DMS114 treated with DMSO at 0.1 percent for 48 hours (cell line): ENCODE measurements around the gene SPOPL.
"Not testable (repeated sequence)": the region's sequence is repeated elsewhere in the genome, so short reads cannot be mapped to it uniquely, and the experiment has no call there.

Experiments used
- DNase-seq: peaks from one replicate; lab custom pipeline; 2025; ENCODE audit not compliant: unreplicated experiment; lab: John Stamatoyannopoulos, UW

SPOPL gene

DNA sequence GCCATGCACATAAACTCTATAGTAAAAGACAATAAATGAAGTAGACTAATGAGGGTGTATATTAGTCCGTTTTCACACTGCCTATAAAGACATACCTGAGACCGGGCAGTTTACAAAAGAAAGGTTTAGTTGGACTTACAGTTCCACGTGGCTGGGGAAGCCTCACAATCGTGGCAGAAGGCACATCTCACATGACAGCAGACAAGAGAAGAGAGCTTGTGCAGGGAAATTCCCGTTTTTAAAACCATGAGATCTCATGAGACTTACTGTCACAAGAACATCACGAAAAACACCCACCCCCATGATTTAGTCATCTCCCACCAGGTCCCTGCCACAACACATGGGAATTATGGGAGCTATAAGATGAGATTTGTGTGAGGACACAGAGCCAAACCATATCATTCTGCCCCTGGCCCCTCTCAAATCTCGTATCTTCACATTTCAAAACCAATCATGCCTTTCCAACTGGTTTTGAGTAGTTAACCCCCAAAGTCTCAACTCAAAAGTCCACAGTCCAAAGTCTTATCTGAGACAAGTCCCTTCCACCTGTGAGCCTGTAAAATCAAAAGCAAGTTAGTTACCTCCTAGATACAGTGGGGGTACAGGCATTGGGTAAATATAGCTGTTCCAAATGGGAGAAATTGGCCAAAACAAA lies 21.6 kb downstream of the SPOPL start:
- not testable (repeated sequence) for DNase-seq

DNA sequence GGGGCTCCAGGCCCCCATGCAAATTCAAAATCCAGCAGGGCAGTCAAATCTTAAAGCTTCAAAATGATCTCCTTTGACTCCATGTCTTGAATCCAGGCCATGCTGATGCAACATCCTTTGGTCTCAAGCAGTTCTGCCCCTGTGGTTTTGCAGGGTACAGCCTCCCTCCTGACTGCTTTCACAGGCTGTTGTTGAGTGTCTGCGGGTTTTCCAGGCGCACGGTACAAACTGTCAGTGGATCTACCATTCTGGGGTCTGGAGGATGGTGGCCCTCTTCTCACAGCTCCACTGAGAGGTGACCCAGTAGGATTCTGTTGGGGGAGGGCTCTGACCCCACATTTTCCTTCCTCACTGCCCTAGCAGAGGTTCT lies 22.1 kb downstream of the SPOPL start:
- not testable (repeated sequence) for DNase-seq

DNA sequence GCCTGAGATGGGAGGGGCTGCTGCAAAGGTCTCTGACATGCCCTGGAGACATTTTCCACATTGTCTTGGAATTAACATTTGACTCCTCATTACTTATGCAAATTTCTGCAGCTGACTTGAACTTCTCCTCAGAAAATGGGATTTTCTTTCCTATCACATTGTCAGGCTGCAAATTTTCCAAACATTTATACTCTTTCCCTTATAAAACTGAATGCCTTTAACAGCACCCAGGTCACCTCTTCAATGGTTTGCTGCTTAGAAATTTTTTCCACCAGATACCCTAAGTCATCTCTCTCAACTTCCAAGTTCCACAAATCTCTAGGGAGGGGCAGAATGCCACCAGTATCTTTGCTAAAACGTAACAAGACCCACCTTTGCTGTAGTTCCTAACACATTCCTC lies 22.8 kb downstream of the SPOPL start:
- DNase-seq = not testable (repeated sequence)

DNA sequence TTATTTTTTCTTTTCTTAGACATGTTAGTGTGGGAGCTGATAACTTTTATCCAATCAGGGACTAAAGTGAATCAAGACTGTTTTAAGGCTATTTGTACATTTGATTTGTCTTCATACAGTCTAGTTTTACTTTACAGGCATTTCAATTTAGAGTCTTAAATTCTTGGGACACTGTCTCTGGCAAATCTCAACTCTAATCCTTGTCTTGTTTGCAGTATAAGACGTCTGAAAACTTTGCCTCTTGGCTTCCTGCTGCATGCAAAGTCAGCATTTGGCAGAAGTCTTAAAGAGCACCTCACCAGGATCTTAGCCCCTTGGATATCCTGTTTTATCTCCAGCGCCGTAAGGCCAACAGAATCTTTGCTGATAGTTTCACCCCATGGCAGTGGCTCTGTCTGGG lies 30.3 kb downstream of the SPOPL start:
- no peak for DNase-seq

DNA sequence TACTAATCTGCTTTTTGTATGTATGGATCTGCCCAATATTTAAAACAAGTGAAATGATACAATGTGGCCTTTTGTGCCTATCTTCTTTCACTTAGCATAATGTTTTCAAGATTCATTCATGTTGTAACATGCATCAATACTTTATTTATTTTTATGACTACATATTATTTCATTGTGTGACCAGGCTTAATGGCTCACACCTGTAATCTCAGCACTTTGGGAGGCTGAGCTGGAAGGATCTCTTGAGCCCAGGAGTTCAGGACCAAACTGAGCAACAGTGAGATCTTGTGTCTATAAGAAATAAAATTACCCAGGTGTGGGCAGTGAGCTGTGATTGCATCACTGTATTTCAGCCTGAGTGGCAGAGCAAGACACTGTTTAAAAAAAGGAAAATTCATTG lies 33.2 kb downstream of the SPOPL start:
- no peak for DNase-seq

DNA sequence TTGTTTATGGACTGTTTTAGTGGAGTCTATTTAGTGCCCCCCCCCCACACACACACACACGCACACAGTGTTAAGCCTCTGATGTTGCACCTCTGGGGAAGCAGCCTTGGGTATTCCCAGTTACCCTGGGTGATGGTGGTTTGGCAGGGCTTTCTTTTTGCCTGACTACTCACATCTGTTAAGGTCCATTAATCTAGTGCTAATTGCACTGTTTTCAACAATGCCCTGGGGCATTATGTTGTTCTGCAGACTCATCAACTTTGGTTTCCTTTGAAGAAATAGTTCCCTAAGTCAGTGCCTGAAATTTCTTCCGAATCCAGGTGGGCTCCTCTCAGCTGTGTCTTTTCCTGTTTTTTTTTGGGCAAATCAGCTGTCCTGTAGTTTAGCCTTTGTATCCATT lies 34.7 kb downstream of the SPOPL start:
- no peak for DNase-seq

DNA sequence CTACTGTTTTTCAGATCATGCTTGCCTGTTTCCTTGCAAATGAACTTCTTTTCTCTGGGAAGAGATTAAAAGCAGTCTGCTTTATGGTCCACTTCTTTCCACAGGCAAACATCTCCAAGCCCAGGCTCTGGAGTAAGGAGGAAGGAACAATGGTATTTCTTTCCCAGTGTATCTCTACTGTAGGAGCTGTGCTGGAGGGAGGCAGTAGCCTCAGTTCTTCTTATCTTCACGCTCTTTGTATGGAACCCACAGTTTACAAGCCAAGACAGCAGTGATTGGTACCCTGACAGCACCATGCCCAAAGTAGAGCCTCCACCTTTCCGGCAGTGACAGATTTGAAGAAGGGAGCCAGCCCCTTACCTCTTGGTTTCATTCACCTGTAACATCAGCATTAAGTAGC lies 35.2 kb downstream of the SPOPL start:
- no peak for DNase-seq

DNA sequence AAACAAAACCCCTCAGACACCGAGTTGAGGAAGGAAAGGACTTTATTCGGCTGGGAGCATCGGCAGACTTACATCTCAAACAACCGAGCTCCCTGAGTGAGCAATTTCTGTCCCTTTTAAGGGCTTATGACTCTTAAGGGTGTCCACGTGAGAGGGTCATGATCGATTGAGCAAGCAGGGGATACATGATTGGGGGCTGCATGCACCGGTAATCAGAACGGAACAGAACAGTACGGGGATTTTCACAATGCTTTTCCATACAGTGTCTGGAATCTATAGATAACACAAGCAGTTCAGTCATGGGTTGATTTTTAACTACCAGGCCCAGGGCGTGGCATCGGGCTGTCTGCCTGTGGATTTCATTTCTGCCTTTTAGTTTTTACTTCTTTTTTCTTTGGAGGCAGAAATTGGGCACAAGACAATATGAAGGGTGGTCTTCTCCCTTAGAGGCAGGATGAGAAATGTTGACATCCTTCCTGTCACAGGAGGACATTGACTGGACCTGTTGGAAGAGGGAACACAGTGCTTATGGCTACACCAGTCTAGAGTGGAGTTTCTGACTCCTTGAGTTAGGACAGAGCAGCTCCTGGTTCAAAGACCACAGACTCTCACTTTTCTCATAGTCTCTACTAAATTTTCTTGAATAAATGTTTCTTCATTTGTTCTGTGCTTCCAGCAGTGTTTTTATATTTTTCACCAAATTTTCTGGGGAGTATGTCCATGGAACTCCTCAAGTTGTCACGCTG lies 35.8 kb downstream of the SPOPL start:
- no peak for DNase-seq

DNA sequence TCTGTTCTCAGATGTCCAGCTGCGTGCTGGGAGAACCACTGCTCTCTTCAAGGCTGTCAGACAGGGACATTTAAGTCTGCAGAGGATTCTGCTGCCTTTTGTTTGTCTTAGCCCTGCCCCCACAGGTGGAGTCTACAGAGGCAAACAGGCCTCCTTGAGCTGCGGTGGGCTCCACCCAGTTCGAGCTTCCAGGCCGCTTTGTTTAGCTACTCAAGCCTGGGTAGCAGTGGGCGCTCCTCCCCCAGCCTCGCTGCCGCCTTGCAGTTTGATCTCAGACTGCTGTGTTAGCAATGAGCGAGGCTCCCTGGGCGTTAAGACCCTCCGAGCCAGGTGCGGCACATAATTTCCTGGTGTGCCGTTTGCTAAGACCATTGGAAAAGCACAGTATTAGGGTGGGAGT lies 42.6 kb downstream of the SPOPL start:
- DNase-seq = not testable (repeated sequence)

DNA sequence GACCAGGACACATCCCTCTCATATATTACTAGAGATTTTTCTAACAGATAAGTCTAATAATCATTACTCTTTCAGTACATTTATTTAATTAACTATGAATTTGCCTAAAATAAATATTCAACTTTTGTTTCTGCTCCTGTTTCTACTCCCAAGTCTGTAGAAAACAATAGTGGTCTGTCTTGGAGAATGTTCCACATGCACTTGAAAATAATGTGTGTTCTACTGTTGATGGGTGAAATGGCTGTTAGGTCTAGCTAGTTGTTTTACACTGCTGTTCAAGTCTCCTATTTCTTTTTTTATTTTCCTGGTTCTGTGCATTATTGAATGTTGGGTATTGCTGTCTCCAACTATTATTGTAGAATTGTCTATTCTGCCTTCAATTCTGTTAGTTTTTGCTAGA lies 47.2 kb downstream of the SPOPL start:
- DNase-seq = no peak

DNA sequence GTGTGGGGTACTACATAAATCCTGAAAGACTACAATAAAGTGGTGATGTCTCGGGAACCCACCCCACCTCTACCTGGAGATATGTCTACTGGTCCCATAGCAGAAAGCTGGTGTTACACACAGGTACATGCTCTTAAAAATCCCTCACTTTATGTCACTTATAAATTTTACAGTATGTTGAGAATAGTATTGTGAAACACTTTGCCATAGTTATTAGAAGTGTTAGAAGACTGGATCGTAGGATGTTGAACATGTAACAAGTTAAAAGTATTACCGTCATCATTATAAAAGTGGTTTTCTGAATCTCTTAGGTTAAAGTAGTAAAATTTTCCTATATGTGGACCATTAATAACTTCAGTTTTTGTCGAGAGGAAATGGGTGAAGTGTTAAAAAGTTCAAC lies 48.6 kb downstream of the SPOPL start:
- no peak for DNase-seq

DNA sequence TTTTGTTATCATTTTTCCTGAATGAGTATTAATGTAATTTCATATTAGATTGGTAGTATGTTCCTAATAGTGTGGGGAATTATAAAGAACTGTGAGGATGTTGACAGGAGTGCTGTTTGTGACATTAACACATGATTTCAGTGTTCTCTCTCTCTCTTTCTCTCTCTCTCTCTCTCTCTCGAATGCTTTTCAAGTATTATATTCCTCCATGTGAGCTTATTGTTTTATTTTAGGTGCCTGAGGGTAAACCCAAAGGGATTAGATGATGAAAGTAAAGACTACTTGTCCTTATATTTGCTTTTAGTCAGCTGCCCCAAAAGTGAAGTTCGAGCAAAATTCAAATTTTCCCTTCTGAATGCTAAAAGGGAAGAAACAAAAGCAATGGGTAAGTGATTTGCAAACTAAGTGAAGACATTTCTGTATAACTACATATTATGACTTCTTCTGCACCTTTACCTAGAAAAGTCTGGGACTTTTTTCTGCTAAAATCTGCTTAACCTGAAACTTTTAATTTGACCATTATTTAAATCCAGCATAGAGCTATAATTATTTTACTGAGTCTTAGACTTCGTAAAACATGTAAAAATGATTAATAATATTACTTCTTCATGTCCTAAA lies 49.2 kb downstream of the SPOPL start:
- DNase-seq = no peak

DNA sequence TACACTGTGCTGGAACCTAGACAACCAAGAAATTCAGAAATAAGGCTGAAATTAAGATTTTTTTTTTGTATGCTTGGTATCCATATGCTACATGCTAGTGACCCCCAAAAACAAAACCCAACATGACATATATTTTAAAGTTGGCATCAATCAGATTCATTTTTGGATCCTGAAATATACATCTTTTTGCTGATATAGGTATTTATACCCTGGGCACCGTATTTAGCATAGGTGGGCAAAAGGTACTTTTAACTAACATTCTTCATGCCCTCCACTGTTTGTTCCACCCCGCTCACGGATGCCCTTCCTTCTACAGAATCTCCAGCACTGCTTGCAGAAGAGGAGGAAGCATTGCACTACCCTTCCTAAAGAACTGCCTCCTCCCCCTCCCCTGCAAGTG lies 52.6 kb downstream of the SPOPL start:
- DNase-seq = no peak

DNA sequence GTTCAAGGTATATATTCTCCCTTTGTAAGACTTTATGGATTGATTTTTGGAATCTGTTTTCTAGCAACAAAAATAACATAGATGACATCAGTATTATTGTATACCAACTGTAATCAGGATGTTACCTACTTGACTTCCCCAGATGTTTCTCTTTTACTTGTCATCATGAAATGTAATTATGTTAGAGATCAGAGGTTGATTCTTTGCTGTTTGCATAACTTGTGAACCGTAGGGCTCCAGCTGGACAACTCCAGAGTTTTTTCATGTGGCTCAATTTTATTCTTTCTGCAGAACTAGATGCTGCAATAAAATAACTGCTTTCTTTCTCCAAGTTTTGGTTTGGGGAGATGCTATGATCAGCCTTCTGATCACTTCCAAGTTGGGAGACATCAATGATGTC lies 58.1 kb downstream of the SPOPL start:
- DNase-seq = no peak

DNA sequence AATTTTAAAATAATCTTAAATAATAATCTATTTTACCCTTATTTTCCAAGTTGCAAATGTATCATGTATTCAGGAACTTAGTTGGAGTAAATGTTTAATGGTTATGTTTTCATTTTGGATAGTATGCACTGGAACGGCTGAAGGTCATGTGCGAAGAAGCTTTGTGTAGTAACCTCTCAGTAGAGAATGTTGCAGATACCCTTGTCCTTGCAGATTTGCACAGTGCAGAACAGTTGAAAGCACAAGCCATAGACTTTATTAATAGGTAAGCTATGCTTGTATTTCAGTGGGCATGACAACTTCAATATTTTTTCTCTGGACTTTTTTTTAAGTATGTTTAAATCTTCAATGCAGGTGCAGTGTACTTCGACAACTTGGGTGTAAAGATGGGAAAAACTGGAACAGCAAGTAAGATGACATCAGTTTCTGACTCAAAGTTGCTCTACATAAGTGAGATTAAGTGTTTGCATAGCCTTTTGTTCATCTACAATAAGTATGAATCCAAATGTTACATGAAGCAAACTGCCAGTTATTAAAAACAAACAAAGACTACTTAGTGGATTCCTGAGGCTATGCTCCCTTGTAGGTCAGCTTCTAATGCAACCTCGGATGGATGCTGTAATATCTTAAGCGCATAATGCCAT lies 63.1 kb downstream of the SPOPL start:
- DNase-seq = no peak

DNA sequence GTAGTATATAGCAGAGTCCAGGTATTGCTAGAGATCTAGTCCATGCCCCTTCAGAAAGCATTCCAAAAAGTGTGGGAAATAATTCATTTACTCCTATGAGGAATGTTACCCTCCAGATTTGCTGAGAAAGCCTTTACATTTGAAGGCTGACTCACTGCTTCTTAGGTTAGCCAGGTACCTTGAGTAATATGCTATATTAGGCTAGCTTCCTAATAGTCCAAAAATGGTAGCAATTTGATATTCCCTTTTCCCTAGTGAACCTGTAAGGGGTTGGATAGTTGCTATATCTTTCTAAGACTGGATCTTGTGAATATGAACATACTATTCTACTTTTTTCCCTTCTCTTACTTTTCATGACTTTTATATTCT lies 63.6 kb downstream of the SPOPL start:
- DNase-seq = no peak

DNA sequence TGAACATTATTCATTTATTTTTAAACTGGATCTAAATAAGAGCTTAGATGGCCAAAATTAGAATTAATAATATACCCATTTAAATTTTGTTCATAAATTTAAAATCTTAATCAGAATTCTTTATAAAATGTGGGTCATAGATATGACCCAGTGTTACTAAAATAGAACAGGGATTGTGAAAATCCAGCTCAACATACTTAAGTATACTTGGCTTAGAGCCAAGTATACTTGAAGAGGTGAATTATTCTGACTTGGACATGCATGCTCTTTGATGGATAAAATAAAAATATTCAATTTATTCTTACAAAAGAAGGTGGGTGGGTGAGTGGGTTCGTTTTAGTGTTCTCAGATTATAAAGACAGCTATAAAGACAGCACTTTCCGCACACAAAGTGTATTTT lies 70.7 kb downstream of the SPOPL start:
- DNase-seq = no peak

DNA sequence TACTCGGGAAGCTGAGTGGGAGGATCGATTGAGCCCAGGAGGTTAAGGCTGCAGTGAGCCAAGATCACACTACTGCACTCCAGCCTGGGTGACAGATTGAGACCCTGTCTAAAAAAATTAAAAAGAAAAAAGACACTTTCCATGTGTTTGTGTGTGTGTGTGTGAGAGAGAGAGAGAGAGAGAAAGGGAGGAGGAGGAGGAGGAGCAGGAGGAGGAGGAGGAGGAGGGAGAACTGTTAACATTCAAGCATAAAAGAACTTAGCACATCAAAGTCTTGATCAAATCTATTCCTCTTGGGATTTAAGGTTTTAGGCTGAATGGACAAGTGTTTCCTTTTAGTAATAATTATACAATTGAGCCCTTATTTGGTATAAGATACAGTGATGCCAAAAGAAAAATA lies 75.5 kb downstream of the SPOPL start:
- no peak for DNase-seq

DNA sequence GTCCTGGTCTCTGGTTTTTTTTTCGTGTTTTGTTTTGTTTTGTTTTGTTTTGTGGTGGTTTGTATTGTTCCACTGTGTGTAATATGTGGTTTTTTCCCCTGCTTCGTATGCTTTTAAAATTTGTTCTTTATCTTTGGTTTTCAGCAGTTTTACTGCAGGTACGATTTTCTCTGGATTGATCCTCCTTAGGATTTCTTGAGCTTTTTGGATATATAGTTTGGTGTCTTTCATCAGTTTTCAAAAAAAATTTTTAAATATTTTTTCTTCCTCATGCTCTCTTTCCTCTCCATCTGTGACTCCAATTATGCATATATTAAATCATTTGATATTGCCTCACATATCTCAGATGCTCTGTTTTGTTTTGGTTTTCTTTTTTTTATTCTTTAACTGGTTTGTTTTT lies 78.0 kb downstream of the SPOPL start:
- no peak for DNase-seq

DNA sequence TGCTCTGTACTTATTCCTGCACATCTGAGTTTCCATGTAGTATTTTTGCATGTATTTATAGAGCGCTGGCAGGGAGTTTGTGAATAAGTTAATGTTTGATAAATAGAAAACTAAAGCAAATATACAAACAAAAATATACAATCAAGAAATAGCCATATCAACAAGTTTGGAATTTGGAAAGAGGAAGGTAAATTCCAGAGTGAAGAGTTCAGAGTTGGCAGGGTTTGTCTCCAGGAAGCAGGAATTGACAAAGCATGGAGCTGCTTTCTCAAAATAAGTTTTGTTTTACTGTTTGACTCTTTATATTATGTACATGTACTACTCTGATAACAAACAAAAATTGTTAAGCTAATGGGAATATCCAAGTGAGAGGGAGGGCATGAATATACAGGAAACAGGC lies 80.3 kb downstream of the SPOPL start:
- DNase-seq = no peak

DNA sequence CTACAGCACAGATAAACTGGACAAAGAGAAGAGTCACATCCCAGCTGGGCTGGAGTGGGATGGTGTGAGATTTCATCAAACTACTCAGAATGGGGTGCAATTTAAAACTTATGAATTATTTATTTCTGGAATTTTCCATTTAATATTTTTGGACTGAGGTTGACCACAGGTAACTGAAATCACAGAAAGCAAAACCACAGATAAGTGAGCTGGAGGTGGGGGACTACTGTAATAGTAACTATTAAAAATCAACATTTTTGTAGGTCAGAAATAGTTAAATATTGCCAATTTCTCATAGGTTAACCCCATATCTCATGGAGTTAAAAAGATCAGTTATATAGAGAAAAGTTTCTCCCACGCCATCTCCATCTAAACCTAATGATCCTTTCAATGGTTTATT lies 88.1 kb downstream of the SPOPL start:
- DNase-seq = no peak

DNA sequence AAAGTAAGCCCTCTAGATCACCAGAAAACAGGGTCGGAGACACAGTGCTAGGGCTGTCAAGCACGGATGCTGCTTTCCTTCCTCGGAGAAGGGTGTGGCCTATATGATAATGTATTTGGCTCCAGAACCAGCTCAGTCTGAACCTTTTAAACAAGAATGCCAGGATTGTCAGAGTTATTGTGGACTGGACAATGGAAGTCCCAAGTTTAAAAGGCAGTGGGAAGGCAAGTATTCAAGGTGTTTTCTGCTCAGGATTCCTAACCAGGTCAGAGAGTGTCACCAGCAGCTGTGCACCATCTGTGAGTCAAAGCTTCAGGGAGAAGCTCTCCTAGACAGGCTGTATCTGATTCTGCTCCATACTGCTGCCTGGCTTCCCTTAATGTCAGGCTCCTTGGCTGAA lies 94.8 kb downstream of the SPOPL start:
- no peak for DNase-seq
